GM21423 (cell line): ENCODE measurements around the gene IRF8.

Experiments
- ATAC-seq: cut with Tn5 transposase; IDR thresholded peaks from one replicate; pipeline ENCODE4 v1.9.1; 2021; ENCODE audit warnings: mild to moderate bottlenecking, moderate library complexity; ENCODE audit not compliant: unreplicated experiment

Gene IRF8

DNA sequence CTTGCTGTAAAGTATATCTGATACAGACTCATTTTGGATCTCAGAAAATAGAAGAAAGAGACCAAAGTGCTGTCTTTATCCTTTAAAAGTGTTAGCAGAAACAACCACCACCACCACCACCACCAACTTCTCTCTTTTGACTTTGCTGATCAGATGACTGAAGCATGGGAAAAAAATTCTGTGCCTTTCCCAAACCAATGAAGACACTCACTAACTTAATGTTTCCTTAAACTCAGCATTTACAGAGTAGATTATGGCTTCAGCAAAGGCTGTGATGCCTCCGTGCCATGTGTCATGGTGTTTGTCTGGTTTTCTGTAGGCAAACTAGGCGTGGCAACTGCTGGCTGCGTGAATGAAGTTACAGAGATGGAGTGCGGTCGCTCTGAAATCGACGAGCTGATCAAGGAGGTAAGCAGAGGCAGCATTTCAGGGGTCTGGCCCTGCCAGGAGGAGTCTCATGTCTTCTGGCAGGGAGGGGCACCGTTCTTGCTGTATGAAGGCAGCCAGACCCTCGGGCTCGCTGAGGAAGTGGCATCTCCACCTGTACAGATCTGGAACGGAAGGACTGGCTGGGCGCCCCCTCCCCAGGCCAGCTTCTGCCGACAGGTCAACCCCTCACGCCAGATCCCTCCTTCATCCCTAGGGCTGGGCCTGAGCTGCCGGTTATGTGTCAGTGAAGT lies 12.4 kb downstream of the IRF8 start:
- ATAC-seq, result no peak

DNA sequence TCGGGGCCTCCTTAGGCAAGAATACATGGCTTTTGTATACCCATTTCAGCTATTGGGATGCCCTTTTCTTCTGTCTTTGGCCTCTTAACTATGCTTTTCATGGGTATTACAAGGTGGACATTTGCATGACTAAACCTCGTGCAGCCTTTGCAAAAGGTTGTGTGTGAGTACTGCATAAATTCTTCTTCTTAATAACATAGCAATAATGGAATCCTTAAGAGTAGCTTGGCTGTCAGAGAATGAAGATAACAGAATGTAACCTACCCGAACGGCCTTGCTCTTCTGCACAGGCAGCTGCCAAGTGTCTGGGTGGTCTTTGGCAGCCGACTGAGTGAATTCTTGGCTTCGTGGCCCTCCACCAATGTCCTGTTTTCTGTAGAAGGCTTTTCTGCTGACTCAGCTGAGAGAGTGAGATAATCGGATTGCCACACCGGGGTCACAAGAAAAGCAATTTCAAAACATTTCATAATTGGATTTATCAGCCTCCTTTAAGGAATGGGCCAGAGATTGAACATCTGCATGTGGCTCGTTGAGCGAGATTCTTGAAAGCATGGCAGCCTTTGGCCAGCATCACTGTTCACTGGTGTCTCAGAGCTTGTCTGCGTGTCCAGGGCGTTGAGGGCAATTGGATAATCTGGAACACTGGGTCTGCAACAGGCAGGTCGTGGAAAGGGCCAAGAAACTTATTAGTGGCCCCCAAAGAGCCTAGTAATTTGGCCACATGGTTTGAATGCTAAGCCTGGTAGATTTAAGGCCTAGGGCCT lies 13.4 kb downstream of the IRF8 start:
- no peak for ATAC-seq

GRCh38 chr16:85913141-85913601 lies 14.2 kb downstream of the IRF8 start:
- no peak for ATAC-seq

DNA sequence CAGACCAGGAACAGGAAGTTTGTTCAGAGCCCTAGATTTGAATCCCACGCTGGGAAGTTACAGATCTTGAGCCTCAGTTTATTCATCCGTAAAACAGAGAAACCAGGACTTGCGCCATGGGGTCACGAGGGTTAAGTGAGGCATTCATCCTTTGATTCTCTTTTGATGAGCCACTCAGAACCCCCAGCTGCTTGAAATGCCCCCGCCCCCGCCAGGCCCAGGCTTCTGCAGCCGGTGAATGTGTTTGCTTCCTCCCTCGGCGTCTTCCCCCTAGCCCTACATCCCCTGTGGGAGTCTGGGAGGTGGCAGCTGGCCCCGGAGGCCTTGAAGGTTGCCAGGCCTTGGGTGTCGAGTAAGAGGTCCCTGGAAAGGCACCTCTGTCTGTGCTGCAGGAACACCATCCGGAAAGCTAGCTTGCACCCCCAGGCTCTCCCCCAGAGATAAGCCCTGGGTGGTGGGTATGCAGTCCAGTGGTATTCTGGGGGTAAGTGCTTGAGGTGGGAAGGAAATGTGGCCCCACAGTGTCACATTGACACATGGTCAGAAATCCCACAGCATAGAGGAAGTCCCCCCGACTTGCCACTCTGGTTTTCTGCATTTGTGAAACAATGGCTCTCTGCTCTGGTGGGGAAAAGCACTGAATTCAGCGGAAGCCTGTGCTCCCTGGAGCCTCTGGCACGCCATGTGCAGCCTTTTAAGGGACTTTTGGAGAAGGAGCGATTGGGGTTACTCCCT lies 14.9 kb downstream of the IRF8 start:
- ATAC-seq, result no peak

GRCh38 chr16:85914423-85914794 lies 15.4 kb downstream of the IRF8 start:
- ATAC-seq, result no peak

DNA sequence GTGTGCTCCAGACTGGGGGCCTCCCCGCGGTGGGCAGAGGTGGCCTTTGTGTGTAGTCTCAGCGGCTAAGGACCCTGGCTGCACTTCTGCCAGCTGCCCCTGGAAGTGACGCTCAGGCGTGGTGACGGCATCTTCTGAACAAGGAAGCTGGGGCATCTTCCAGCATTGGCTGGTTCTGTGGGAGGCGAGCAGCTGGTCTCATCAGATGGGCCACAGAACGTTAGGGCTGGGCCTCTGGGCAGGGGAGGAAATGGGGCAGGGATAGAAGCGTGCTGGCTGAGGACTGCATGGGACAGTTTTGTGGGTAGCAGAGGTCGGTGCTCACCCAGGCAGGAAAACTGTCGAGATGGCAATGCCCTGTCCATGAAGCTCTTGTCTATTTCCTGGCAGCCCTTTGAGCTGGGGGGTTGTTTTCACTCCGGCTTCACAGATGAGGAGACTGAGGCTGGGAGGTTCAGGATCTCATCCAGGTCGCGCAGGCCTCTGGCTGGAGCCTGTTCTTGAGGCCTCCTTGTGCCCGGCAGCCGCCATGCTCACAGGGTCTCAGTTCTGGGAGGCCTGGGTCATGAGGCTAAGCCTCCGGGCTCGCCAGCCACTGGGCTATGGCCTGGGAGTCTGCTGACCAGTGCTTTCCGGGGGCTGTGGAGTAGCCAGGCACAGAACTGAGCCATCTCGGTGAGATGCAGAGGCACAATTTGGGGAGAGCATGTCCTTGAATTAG lies 16.3 kb downstream of the IRF8 start:
- no peak for ATAC-seq

GRCh38 chr16:85916141-85916890 lies 17.4 kb downstream of the IRF8 start:
- ATAC-seq, result no peak

DNA sequence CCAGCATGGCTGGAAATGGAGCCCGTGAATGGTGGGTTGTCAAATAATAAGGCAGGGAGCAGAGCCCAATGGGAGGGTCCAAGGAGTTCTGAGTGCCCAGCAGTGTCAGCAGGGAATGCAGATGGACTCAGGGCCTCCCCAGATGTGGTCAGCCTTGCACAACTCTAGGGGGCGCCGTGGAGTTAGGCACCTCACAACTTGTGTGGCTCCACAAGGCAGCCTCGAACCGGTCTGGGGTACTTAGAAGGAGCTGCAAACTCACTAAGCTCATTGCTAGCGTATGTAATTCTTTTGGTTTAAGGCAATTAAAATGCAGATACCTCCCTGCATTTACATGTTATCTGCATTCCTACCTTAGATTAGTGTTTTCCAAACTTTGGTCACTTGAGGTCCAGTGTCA lies 18.1 kb downstream of the IRF8 start:
- no peak for ATAC-seq

DNA sequence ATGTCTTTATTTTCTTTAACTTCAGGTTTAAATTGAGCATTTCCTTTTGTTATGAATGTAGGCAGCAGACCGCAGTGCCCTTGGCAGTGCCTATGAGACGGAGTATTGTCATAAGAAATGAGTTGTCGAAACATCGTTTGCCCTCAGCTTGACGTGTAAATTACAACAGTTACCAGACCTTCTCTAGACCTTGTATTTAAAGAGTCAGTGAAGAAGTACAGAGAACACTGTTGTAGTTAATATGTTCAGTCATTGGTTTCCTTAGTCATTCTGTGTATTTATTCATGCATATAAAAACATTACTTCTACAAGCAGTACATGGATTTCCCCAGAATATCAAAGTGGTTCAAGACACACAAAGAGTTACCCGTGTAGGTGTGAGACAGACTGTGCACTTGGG lies 19.0 kb downstream of the IRF8 start:
- ATAC-seq, result no peak

GRCh38 chr16:85918436-85918835 lies 19.5 kb downstream of the IRF8 start:
- no peak for ATAC-seq

- ATAC-seq, result no peak
These were observed 20.6 kb downstream of the IRF8 start for GRCh38 chr16:85919271-85920267.

GRCh38 chr16:85921026-85921425 lies 22.1 kb downstream of the IRF8 start:
- ATAC-seq, result no peak

DNA sequence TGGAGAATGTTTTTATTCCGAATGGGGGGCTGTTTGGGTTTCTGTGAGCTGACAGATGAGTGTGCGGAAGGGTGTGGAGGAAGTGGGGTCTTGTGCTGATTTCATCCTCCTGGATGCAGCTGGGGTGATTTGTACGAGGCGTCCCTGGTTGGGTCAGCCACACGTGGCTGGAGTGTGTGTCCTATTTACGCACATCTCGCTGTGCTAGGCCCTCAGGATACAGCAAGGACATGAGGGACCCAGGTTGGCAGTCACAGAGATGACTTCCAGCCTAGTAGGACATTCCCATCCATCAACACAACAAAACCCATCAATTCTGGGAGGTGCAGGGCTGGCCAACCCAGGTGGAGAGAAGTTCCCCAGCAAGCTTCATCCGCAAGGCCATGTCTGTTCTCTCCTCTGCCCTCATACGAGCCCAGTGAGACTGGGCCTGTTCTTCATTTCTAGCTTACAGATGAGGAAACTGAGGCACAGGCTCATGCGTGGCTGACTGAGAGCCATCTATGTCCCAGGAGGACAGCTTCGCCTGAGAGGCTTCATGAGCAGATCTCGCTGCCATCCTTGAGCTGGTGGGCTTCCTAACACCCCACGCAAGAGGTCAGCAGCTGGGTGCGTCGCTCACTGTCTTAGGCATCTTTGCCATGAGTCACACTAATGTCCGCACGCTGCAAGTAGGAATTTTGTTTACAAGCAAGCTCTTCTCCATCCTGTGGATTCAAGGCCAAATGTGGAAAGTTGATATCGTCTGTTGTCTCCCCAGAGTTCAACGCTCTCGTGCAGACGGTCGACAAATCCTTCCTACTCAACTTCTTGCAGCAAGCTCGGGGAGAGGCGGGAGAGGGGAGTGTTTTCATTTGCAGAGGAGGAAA lies 24.4 kb downstream of the IRF8 start:
- ATAC-seq, result no peak

GRCh38 chr16:85924675-85925074 lies 25.7 kb downstream of the IRF8 start:
- no peak for ATAC-seq

- ATAC-seq, result no peak
These were observed 27.4 kb downstream of the IRF8 start for GRCh38 chr16:85926370-85926769.

DNA sequence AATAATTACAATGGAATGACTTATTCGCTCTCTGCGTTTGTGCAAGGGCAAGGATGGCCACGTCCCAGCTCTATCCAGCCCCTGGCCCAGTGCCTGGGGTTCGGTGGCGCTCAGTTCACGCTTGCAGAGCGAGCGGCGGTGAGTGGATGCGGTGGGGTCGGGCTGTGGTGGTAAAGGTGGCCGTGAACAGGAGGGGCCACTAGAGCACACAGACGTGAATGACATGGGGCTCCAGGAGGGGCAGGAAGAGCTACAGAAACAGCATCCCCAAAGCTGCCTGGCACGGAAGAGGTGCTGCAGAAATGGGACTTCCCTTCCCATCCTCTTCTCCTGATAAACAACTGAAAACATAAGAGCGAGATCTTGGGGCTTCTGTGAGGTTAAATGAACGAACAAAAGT lies 28.4 kb downstream of the IRF8 start:
- no peak for ATAC-seq

DNA sequence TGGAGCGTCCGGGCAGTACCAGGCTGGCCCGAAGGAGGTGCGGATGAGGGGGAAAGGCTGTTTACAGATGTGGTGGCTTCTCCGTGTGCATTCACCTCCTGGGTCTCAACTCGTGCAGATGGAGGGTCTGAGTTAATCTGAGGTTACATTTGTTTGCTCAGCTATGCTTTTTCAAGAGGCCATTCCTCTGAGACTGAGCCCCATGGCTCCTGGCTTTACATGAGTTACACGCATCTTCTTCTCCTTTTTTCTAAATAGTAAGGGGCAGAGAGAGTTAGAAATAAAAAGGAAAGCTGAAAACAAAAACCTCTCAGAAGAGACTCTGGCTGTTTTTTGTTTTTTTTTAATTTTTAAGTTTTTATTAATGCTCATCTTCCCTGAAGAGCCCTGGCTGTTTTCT lies 29.0 kb downstream of the IRF8 start:
- ATAC-seq, result no peak

GRCh38 chr16:85928401-85928820 lies 29.4 kb downstream of the IRF8 start:
- no peak for ATAC-seq
